ENCODE results near the gene GSTA5.
"Not testable (repeated sequence)": the region's sequence is repeated elsewhere in the genome, so short reads cannot be mapped to it uniquely, and the experiment has no call there.

GSTA5 gene

DNA sequence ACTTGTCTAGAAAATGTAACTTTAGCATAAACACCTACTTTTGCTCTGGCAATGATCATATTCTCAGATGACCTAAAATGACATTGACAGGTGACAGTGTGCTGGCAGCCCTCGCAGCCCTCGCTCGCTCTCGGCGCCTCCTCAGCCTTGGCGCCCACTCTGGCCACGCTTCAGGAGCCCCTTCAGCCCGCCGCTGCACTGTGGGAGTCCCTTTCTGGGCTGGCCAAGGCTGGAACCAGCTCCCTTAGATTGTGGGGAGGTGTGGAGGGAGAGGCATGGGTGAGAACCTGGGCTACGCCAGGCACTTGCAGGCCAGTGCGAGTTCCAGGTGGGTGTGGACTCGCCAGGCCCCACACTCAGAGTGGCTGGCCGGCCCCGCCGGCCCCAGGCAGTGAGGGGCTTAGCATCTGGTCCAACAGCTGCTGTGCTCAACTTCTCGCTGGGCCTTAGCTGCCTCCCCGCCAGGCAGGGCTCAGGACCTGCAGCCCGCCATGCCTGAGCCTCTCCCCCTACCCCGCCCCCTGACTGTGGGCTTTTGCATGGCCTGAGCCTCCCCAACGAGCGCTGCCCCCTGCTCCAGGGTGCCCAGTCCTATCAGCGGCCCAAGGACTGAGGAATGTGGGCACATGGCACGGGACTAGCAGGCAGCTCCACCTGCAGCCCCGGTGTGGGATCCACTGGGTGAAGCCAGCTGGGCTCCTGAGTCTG, 54.2 kb downstream of the GSTA5 start:
- no peak for DNase-seq

DNA sequence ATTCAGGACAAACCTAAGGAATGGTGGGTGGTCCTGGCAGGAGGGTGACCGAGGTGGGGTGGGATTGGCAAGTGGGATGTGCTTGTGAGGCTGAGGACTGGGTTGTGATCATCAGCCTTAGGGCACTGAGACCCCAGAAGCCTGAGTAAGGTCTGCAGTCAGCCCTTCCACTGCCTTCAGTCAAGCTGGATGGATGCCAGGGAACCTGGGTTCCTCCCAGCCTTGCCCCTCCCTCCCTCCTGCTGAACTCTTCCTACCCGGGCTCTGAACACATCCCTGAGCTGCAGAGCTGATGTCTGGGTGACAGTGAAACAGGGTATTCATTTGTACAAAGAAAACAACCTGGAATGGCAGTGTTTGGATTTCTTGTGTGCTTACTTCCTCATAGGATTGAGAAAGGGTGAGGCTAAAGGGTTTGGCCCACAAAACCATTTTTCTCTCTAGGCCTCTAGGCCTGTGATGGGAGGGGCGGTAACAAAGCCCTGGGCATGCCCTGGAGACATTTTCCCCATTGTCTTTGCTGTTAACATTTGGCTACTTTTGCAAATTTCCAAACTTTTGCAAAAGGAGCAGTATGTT, 57.8 kb downstream of the GSTA5 start:
- DNase-seq = not testable (repeated sequence)

DNA sequence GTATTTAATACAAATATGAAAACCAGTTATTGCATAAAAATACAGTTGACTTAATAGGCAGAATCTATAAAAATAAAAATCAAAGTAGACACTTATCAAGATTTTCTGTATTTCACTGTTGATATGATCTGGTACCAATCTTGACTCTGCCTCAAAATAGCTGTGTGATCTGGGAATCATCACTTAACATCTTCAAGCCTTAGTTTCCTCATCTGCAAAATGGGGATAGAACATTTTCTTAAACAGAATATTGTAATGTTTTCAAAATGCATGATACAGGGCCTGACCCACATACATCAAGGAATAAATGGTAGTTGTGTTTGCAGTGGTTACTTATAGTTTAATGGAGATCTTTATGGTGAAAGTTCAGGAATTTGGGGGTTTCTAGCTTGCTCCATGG, 58.4 kb downstream of the GSTA5 start:
- not testable (repeated sequence) for DNase-seq
